ENCODE measurements around the gene TRERF1. TPM values are rescaled to one million over a fixed set of nuclear protein-coding genes. Genes with fewer than 3 reads are reported as not detected.
"Not testable (repeated sequence)": the region's sequence is repeated elsewhere in the genome, so short reads cannot be mapped to it uniquely, and the experiment has no call there.

TRERF1 gene
- polyA plus RNA-seq, 3 donors, result 0.58 to 10.0 (median 2.0) TPM

- H3K9me3 Mint-ChIP-seq, result peaks cover 13 to 25% (median 21%) of the 10 kb centered on the region in 7 donors
These were observed 15.9 kb upstream of the TRERF1 start for GRCh38 chr6:42467651-42468050.

GRCh38 chr6:42466470-42466869 lies 14.7 kb upstream of the TRERF1 start:
- H3K9ac ChIP-seq (ENCODE audit: insufficient read depth, low read length, poor library complexity, severe bottlenecking), result not testable (repeated sequence)
- WGBS (ENCODE audit: insufficient coverage), result 97% methylated on average over 6 of the region's 28 CpGs

More at GRCh38 chr6:42467651-42468050, 15.9 kb upstream of the TRERF1 start:
- Mint-ChIP-seq H3K4me3 (no peak overlapping the region), H3K4me1 (no peaks in the 10 kb centered on the region), H3K36me3 (no peaks in the 10 kb centered on the region), H3K27ac (no peak overlapping the region), H3K27me3 (ENCODE audit: low read depth in 3 of 3) (peaks cover 1 to 2% (median 2%) of the 10 kb centered on the region in 3 donors)
- intact Hi-C loops (cut with micrococcal nuclease), result no loop called here
- H2AFZ ChIP-seq (ENCODE audit: insufficient read depth, low read depth, low read length, poor library complexity, severe bottlenecking), result no peak overlapping the region
- no peak overlapping the region for H3K4me2 ChIP-seq (replicated peaks; ENCODE audit: extremely low read depth, low read length, poor library complexity, severe bottlenecking)
- H3K27me3 ChIP-seq (ENCODE audit: control insufficient read depth in 2 of 2, insufficient read depth in 2 of 2, low read length in 2 of 2), result no peaks in the 10 kb centered on the region
- no peak overlapping the region for H3K4me3 ChIP-seq (replicated peaks in 1 of 3; ENCODE audit: low read depth in 2 of 3, low read length in 3 of 3)
- no peaks in the 10 kb centered on the region for H3K4me1 ChIP-seq (ENCODE audit: control insufficient read depth in 1 of 2, insufficient read depth in 2 of 2, low read length in 2 of 2)
- no peak for DNase-seq
- no peaks in the 10 kb centered on the region for H3K79me2 ChIP-seq (ENCODE audit: insufficient read depth, low read length)
- 83% methylated on average over 1 of the region's 1 CpG for WGBS (ENCODE audit: insufficient coverage)
- no peaks in the 10 kb centered on the region for H4K20me1 ChIP-seq (ENCODE audit: insufficient read depth, low read length)
- peaks cover 0 to 11% of the 10 kb centered on the region in 2 donors for H3K9me3 ChIP-seq (replicated peaks in 1 of 2; ENCODE audit: control insufficient read depth in 1 of 2, insufficient read depth in 1 of 2, low read length in 2 of 2)
- H3K9ac ChIP-seq (ENCODE audit: insufficient read depth, low read length, poor library complexity, severe bottlenecking), result no peak overlapping the region
- H3K27ac ChIP-seq (ENCODE audit: low read depth in 1 of 2, low read length in 2 of 2), result no peak overlapping the region
- H3K36me3 ChIP-seq (replicated peaks in 1 of 2; ENCODE audit: control insufficient read depth in 1 of 2, insufficient read depth in 2 of 2, low read length in 2 of 2), result no peaks in the 10 kb centered on the region
- TF ChIP-seq CTCF (IDR thresholded peaks at IDR 0.05), result no peak

More at GRCh38 chr6:42466470-42466869, 14.7 kb upstream of the TRERF1 start:
- H3K4me2 ChIP-seq (replicated peaks; ENCODE audit: extremely low read depth, low read length, poor library complexity, severe bottlenecking); H3K79me2 ChIP-seq (ENCODE audit: insufficient read depth, low read length); H3K27ac Mint-ChIP-seq; H3K27ac ChIP-seq (ENCODE audit: low read depth in 1 of 2, low read length in 2 of 2); H3K4me1 Mint-ChIP-seq; H3K36me3 Mint-ChIP-seq; H3K27me3 ChIP-seq (ENCODE audit: control insufficient read depth in 2 of 2, insufficient read depth in 2 of 2, low read length in 2 of 2); H3K36me3 ChIP-seq (replicated peaks in 1 of 2; ENCODE audit: control insufficient read depth in 1 of 2, insufficient read depth in 2 of 2, low read length in 2 of 2); H3K4me3 Mint-ChIP-seq; H3K4me1 ChIP-seq (ENCODE audit: control insufficient read depth in 1 of 2, insufficient read depth in 2 of 2, low read length in 2 of 2); H2AFZ ChIP-seq (ENCODE audit: insufficient read depth, low read depth, low read length, poor library complexity, severe bottlenecking); H3K4me3 ChIP-seq (replicated peaks in 1 of 3; ENCODE audit: low read depth in 2 of 3, low read length in 3 of 3); DNase-seq; intact Hi-C loops (cut with micrococcal nuclease); H4K20me1 ChIP-seq (ENCODE audit: insufficient read depth, low read length); H3K27me3 Mint-ChIP-seq (ENCODE audit: low read depth in 3 of 3): not testable (repeated sequence)
- peaks cover 0 to 11% of the 10 kb centered on the region in 2 donors for H3K9me3 ChIP-seq (replicated peaks in 1 of 2; ENCODE audit: control insufficient read depth in 1 of 2, insufficient read depth in 1 of 2, low read length in 2 of 2)
- peaks cover 13 to 25% (median 21%) of the 10 kb centered on the region in 7 donors for H3K9me3 Mint-ChIP-seq
